Activated CD4-positive, alpha-beta memory T cell treated with anti-CD3 and anti-CD28 coated beads for 36 hours (primary cell): Measurements from ENCODE around the gene HYI. TPM values are rescaled to one million over a fixed set of nuclear protein-coding genes. Genes with fewer than 3 reads are reported as not detected.
"Not testable (repeated sequence)": the region's sequence is repeated elsewhere in the genome, so short reads cannot be mapped to it uniquely, and the experiment has no call there.

ENCODE experiments used
- CTCF ChIA-PET: fragments of 350-600 bp; sonication (Branson Sonifier 250); formaldehyde crosslinking; loops from one replicate; lab custom pipeline; 2021; ENCODE audit warnings: antibody characterized with exemption, inconsistent platforms; lab: Charles Lee
- POLR2A ChIA-PET: fragments of 350-600 bp; sonication (Branson Sonifier 250); formaldehyde crosslinking; loops from one replicate; lab custom pipeline; 2021; ENCODE audit warnings: antibody characterized with exemption; lab: Charles Lee
- DNase-seq: peaks from one replicate; pipeline ENCODE4 v3.0.0-alpha.2; 2020
- H3K27ac Mint-ChIP-seq: one replicate; pipeline ENCODE4 v1.8.0; 2021; ENCODE audit warnings: mixed read lengths
- H3K27me3 Mint-ChIP-seq: one replicate; pipeline ENCODE4 v1.8.0; 2021; ENCODE audit warnings: mixed read lengths
- H3K36me3 Mint-ChIP-seq: one replicate; pipeline ENCODE4 v1.8.0; 2021; ENCODE audit warnings: mixed read lengths
- H3K4me1 Mint-ChIP-seq: one replicate; pipeline ENCODE4 v1.8.0; 2021; ENCODE audit warnings: low read depth, mixed read lengths
- H3K4me3 Mint-ChIP-seq: one replicate; pipeline ENCODE4 v1.8.0; 2021; ENCODE audit warnings: mild to moderate bottlenecking, mixed read lengths
- H3K9me3 Mint-ChIP-seq: one replicate; pipeline ENCODE4 v1.8.0; 2021; ENCODE audit warnings: mixed read lengths
- intact Hi-C: fragments of 100-400 bp; cut with micrococcal nuclease; formaldehyde crosslinking; loops from one replicate; pipeline ENCODE4 v1.15.1; 2023
- total RNA-seq, 2 experiments: library from RNA; stranded (reverse); gene quantifications; one replicate each; pipeline ENCODE4 v1.2.3, GENCODE V29; 2021

Gene HYI, protein sequence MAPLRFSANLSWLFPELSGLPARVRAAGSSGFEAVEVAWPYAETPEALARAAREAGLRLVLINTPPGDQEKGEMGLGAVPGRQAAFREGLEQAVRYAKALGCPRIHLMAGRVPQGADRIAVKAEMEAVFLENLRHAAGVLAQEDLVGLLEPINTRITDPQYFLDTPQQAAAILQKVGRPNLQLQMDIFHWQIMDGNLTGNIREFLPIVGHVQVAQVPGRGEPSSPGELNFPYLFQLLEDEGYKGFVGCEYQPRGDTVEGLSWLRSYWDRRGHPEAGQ
- 10 to 100 TPM; 11.9 to 13.9 TPM for total RNA-seq

DNA sequence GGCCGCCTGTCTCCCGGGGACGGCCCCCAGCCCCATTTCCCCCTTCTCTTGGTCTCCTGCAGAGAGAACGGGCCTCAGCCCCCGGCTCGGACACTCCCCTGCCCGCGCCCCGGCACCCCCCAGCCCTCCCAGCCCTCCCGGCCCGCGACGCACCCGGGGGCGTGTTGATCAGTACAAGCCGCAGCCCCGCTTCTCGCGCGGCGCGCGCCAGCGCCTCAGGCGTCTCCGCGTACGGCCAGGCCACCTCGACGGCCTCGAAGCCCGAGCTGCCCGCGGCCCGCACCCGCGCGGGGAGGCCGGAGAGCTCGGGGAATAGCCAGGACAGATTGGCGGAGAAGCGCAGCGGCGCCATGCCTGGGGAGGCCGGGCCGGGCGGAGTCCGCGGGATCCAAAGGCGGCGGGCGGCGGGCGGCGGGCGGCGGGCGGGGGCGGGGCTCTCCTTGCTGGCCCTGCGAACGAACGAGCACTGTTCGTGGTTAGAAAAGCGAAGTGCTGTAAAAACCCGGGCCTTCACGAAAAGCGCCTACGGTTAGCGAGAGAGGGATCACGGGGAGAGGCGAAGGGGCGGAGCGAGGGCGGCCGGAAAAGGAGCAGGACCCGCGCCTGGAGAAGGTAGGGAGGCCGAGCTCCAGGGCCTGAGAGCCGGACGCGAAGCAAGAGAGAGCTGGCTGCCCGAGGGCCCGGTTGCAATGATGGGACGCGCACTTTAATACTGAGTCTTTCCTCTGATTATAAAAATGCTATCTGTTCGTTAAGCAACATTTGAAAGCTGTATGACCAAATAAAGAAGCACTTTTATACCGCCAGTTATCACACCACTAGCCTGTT is at the start of gene HYI:
Gene HYI, minus strand, starts transcription at position 490 of the 828 bp plus-strand sequence. Its CDS starts 138 bp downstream, at position 352.
- peak; percentile 85 for DNase-seq
- H3K27ac Mint-ChIP-seq, result peak within 1 kb of the TSS; percentile 85
- intact Hi-C loops, result loop anchor here (1.0 to 10.0 kb wide), 4 partner anchors 65 to 581 kb away; partner anchors contain the start of genes ELOVL1, MED8, SLC6A9 and ST3GAL3
- peaks cover 18% of the 10 kb centered on the region for H3K27me3 Mint-ChIP-seq
- H3K36me3 Mint-ChIP-seq, result peaks cover 15% of the 10 kb centered on the region
- ChIA-PET POLR2A (interaction anchor here (0.6 to 1.6 kb wide), 7 partner anchors 9 to 196 kb away, joined by 3 to 6 read pairs (median 3); partner anchors contain the start of genes KDM4A, MED8 and SZT2), CTCF (interaction anchor here (0.9 to 2.1 kb wide), 3 partner anchors 54 to 227 kb away, joined by 3 to 8 read pairs (median 3); no protein-coding TSS in a partner anchor)
- peaks cover 19% of the 10 kb centered on the region for H3K4me1 Mint-ChIP-seq
- H3K9me3 Mint-ChIP-seq, result no peaks in the 10 kb centered on the region
- peak within 1 kb of the TSS; percentile 80 for H3K4me3 Mint-ChIP-seq

DNA sequence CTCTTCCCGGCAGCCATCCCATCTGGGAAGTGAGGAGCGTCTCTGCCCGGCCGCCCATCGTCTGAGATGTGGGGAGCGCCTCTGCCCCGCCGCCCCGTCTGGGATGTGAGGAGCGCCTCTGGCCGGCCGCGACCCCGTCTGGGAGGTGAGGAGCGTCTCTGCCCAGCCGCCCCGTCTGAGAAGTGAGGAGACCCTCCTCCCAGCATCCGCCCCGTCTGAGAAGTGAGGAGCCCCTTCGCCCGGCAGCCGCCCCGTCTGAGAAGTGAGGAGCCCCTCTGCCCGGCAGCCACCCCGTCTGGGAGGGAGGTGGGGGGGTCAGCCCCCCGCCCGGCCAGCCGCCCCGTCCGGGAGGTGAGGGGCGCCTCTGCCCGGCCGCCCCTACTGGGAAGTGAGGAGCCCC is 48.1 kb upstream of the HYI start:
- intact Hi-C loops, H3K4me1 Mint-ChIP-seq, POLR2A ChIA-PET, H3K36me3 Mint-ChIP-seq, H3K4me3 Mint-ChIP-seq, CTCF ChIA-PET, H3K9me3 Mint-ChIP-seq, DNase-seq, H3K27ac Mint-ChIP-seq: not testable (repeated sequence)
- H3K27me3 Mint-ChIP-seq, result peaks cover 10% of the 10 kb centered on the region

DNA sequence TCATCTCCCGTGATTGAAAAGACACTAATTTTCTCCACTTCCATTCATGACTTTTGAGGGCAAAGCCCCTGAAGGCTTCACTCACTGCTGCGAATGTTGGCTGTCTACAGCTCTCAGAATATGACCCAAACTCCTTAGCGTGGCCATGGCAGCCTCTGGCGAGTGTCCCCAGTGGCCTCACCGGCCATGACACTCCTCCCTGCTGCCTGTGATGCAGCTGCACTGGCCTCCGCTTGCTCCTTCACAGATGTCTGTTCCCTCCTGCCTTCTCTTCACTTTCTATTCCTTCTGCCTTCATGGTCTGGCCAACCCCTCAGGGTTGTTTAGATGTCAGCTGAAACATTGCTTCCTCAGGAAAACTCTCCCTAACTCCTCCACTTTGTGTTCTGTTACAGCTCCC is 46.2 kb upstream of the HYI start:
- Mint-ChIP-seq H3K36me3 (no peaks in the 10 kb centered on the region), H3K27me3 (peaks cover 8% of the 10 kb centered on the region), H3K4me3 (no peak overlapping the region), H3K9me3 (no peaks in the 10 kb centered on the region), H3K4me1 (no peaks in the 10 kb centered on the region), H3K27ac (no peak overlapping the region)
- POLR2A ChIA-PET, result no interaction called here
- DNase-seq, result no peak
- intact Hi-C loops, result no loop called here
- CTCF ChIA-PET, result no interaction called here

DNA sequence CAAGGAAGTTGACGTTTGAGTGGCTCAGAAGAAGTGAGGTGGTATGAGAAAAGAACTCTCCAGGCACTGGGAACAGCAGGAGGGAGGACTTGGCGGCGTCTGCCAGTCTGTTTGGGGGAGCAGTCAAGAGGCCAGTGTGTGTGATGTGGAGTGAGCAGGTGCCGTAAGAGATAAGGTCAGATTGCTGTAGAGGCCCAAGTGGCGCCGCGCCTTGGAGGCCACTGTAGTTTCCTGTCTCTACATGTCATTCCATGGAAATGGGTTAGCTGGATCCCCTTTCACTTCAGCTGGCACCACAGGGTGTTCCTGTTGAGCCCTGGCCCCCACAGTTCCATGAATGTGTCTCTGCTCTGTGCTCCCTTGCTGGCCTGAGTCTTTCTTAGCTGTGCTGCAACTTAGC is 41.5 kb upstream of the HYI start:
- peaks cover 10% of the 10 kb centered on the region for H3K9me3 Mint-ChIP-seq
- POLR2A ChIA-PET, result no interaction called here
- H3K36me3 Mint-ChIP-seq, result no peaks in the 10 kb centered on the region
- H3K27ac Mint-ChIP-seq, result no peak overlapping the region
- DNase-seq, result no peak
- no peak overlapping the region for H3K4me3 Mint-ChIP-seq
- CTCF ChIA-PET, result no interaction called here
- no peaks in the 10 kb centered on the region for H3K4me1 Mint-ChIP-seq
- intact Hi-C loops, result no loop called here
- H3K27me3 Mint-ChIP-seq, result peaks cover 6% of the 10 kb centered on the region

DNA sequence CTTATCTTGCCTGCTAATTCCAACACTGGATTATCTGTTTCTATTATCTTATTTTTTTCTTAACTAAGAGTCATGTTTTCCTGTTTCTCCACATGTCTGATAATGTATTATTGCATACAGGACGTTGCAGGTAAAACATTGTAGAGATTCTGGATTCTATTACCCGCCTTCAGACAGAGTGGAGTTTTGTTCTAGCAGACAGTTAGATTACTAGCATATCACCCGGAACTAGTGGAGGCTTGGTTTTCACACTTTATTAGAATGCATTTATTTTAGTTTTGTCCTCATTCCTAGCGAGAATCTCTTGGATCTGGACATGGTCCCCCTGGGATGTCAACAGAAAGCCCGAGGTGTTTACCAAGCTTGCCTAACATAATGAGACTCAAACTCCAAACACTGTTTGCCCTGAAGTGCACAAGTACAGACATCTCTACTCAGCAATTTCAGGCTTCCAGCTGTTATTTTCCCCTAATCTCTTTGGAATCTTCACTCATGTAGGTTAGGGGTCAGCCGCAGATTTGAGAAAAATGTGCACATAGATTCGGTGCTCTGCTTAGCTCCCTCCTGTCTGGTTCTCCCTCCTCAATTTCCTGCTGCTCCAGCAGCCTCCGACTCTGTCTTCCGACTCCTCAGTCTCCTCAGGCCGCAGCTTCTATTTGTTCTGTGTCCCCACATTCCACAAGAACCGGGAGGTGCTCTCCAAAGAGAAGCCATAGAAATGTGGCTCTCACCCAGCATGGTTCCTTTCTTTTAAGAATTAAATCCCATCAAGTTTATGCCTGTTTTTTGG is 40.1 kb upstream of the HYI start:
- no peak overlapping the region for H3K27ac Mint-ChIP-seq
- CTCF ChIA-PET, result interaction anchor here (1.3 kb wide), 1 partner anchor 34 kb away, joined by 3 read pairs; no protein-coding TSS in a partner anchor
- H3K4me1 Mint-ChIP-seq, result no peaks in the 10 kb centered on the region
- peaks cover 4% of the 10 kb centered on the region for H3K27me3 Mint-ChIP-seq
- no peak overlapping the region for H3K4me3 Mint-ChIP-seq
- intact Hi-C loops, result no loop called here
- POLR2A ChIA-PET, result no interaction called here
- H3K9me3 Mint-ChIP-seq, result peaks cover 22% of the 10 kb centered on the region
- H3K36me3 Mint-ChIP-seq, result peaks cover 3% of the 10 kb centered on the region
- no peak for DNase-seq

DNA sequence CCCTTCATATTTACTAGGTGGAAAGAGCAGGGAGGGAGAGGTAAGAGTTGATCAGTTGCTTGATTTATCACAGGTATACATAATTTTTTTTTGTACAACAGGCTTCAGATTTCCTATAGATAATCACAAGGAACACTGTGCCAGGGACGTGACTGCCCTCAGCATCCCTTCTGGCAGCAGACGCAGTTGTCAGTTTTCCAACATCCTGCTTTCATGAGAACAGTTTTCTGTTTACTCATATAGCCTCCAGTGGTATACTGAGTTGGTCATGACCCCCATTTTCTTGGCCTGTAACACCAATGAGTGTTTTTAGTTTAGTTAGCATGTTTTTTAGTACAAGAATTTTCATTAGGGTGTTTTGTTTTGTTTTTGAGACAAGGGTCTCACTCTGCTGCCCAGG is 39.1 kb upstream of the HYI start:
- CTCF ChIA-PET, result interaction anchor here (1.3 kb wide), 1 partner anchor 35 kb away, joined by 3 read pairs; no protein-coding TSS in a partner anchor
- H3K9me3 Mint-ChIP-seq, result peaks cover 30% of the 10 kb centered on the region

DNA sequence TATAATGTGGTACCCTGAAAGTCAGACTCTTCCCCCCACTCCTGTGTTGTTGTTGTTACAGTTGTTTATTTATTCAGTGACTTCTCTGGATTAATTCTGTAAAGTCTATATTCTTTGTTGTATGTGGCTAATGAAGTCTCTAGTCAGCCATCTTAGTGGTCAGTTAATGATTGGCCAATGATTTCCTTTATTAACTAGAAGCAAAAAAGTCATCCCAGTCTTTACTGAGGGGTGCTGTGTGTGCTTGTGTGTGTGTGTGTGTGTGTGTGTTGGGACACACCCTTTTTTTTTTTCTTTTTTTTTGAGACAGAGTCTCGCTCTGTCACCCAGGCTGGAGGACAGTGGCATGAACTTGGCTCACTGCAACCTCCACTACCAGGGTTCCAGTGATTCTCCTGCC is 37.3 kb upstream of the HYI start:
- Mint-ChIP-seq H3K9me3 (peaks cover 37% of the 10 kb centered on the region), H3K4me3 (no peak overlapping the region), H3K4me1 (no peaks in the 10 kb centered on the region), H3K27ac (no peak overlapping the region), H3K36me3 (peaks cover 8% of the 10 kb centered on the region), H3K27me3 (peaks cover 4% of the 10 kb centered on the region)
- no peak for DNase-seq
- POLR2A ChIA-PET, result no interaction called here
- CTCF ChIA-PET, result no interaction called here
- intact Hi-C loops, result no loop called here

More for the DNA sequence above, 39.1 kb upstream of the HYI start:
- no peak overlapping the region for H3K27ac Mint-ChIP-seq
- peaks cover 6% of the 10 kb centered on the region for H3K36me3 Mint-ChIP-seq
- H3K27me3 Mint-ChIP-seq, result peaks cover 4% of the 10 kb centered on the region
- POLR2A ChIA-PET, result no interaction called here
- intact Hi-C loops, result no loop called here
- no peaks in the 10 kb centered on the region for H3K4me1 Mint-ChIP-seq
- no peak for DNase-seq
- H3K4me3 Mint-ChIP-seq, result no peak overlapping the region

DNA sequence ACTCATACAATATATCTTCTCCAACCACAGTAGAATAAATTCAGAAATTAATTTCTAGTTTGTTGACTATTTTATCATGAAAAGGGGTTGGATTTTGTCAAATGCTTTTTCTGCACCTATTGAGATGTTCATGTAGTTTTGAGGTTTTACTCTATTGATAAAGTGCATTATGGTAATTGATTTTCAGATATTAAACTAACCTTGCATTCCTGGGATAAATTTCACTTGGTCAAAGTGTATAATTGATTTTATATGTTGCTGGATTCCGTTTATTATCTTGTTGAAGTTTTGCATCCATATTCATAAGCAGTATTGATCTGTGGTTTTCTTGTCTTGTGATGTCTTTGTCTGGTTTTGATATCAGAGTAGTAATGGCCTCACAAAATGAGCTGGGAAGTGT is 34.4 kb upstream of the HYI start:
- POLR2A ChIA-PET, result no interaction called here

DNA sequence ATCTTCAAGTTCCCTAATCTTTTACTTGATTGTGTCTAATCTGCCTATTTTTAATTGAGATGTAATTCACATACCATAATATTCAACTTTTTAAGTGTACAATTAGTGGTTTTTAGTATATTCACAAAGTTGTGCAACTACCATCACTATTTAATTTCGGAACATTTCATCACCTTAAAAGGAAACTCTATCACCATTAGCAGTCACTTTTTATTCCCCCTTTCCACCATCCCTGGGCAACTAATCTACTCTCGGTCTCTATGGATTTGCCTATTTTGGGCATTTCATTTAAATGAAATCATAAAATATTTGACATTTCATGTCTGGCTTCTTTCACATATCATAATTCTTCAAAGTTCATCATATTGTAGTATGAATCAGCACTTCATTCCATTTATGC is 30.6 kb upstream of the HYI start:
- ChIA-PET POLR2A (no interaction called here), CTCF (no interaction called here)
- Mint-ChIP-seq H3K36me3 (peaks cover 5% of the 10 kb centered on the region), H3K27ac (no peak overlapping the region), H3K27me3 (peaks cover 5% of the 10 kb centered on the region), H3K9me3 (peaks cover 20% of the 10 kb centered on the region), H3K4me1 (peaks cover 2% of the 10 kb centered on the region), H3K4me3 (no peak overlapping the region)
- intact Hi-C loops, result no loop called here
- DNase-seq, result no peak

More for the DNA sequence above, 34.4 kb upstream of the HYI start:
- DNase-seq, result no peak
- Mint-ChIP-seq H3K27me3 (peaks cover 2% of the 10 kb centered on the region), H3K9me3 (peaks cover 37% of the 10 kb centered on the region), H3K36me3 (peaks cover 8% of the 10 kb centered on the region), H3K27ac (no peak overlapping the region), H3K4me3 (no peak overlapping the region), H3K4me1 (no peaks in the 10 kb centered on the region)
- CTCF ChIA-PET, result no interaction called here
- intact Hi-C loops, result no loop called here

DNA sequence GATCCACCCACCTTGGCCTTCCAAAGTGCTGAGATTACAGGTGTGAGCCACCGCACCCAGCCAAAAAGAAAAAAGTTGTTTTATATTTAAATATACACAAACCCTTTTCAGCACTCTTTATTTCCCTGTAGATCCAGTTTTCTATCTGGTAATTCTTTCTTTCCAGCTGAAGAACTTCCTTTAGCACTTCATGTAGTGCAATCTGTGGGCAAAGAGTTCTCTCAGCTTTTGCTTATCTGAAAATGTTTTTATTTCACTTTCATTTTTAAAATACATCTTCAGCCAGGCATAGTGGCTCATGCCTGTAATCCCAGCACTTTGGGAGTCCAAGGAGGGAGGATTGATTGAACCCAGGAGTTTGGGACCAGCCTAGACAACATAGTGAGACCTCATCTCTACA is 28.5 kb upstream of the HYI start:
- H3K36me3 Mint-ChIP-seq, result peaks cover 2% of the 10 kb centered on the region
- DNase-seq, result no peak
- ChIA-PET CTCF (no interaction called here), POLR2A (no interaction called here)
- H3K4me1 Mint-ChIP-seq, result peaks cover 2% of the 10 kb centered on the region
- H3K9me3 Mint-ChIP-seq, result peaks cover 4% of the 10 kb centered on the region
- peaks cover 7% of the 10 kb centered on the region for H3K27me3 Mint-ChIP-seq
- intact Hi-C loops, result no loop called here
- no peak overlapping the region for H3K27ac Mint-ChIP-seq
- H3K4me3 Mint-ChIP-seq, result no peak overlapping the region

DNA sequence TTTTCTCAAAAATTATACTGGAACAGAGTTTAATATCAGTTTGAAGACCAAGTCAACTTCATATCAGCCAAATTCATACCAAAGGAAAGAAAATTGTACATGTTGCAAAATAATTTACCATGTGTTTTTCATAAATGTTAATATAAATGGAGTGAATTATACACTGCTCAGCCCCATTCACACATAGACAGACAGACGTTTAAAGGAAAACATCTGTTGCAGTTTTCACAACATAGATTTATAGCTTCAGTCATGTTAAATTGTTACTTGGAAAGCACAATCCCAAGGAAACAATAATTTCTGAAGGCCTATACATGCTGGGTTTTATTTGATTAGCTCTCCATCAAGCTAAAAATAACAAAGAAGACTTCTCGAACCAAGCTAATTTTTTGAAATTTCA is 27.8 kb upstream of the HYI start:
- Mint-ChIP-seq H3K27ac (no peak overlapping the region), H3K36me3 (no peaks in the 10 kb centered on the region), H3K4me1 (peaks cover 2% of the 10 kb centered on the region), H3K4me3 (no peak overlapping the region), H3K9me3 (no peaks in the 10 kb centered on the region), H3K27me3 (peaks cover 7% of the 10 kb centered on the region)
- POLR2A ChIA-PET, result no interaction called here
- DNase-seq, result no peak
- CTCF ChIA-PET, result no interaction called here
- intact Hi-C loops, result no loop called here

DNA sequence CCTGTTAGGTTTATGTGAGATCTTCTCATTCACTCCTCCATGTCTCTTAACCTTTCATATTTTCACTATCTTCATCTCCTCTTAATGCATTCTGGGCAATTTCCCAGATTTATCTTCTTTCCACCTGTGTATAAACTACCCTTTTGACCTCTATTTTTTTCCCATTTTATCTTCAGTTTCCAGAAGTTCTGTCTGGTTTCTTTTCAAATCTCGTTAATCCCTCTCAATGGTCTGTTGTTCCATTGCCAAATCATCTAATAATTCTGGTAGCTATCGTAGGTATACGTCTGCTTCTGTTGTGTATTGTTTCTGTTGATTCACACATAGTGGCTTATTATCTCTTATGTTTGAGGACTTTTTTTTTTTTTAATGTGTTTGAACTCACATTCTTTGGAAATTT is 25.7 kb upstream of the HYI start:
- Mint-ChIP-seq H3K4me3 (no peak overlapping the region), H3K36me3 (no peaks in the 10 kb centered on the region), H3K9me3 (no peaks in the 10 kb centered on the region), H3K4me1 (peaks cover 2% of the 10 kb centered on the region), H3K27me3 (peaks cover 8% of the 10 kb centered on the region), H3K27ac (no peak overlapping the region)
- DNase-seq, result no peak
- intact Hi-C loops, result no loop called here
- CTCF ChIA-PET, result no interaction called here
- POLR2A ChIA-PET, result no interaction called here
